HepG2 (cell line): Measurements from ENCODE around the gene ZSWIM5. TPM values are rescaled to one million over a fixed set of nuclear protein-coding genes. Genes with fewer than 3 reads are reported as not detected.

ENCODE experiments used
- ATAC-seq: fragments of 200-7000 bp; cut with Tn5 transposase; 3 replicates; pipeline ENCODE4 v1.9.1; 2020; ENCODE audit warnings: mild to moderate bottlenecking, moderate library complexity
- BruUV-seq: library from RNA; stranded (reverse); fragments of 400-500 nt; replicated peaks from 2 replicates; lab custom pipeline; 2021; lab: Mats Ljungman, UMichigan
- CTCF ChIA-PET: fragments of 300-600 bp; formaldehyde crosslinking; extraction: SDS; loops from one replicate; lab custom pipeline; 2021; ENCODE audit warnings: low total read pairs, inconsistent platforms, low intra/inter-chr PET ratio; lab: Yijun Ruan, JAX
- POLR2A ChIA-PET: fragments of 350-600 bp; sonication (Branson Sonifier 250); formaldehyde crosslinking; loops from one replicate; lab custom pipeline; 2020; ENCODE audit warnings: antibody characterized with exemption, inconsistent platforms; lab: Yijun Ruan, JAX
- DNase-seq: peaks from one replicate; pipeline ENCODE4 v3.0.0-alpha.2; 2015; ENCODE audit warnings: low spot score
- FAIRE-seq: peaks from 3 replicates; lab custom pipeline; 2011; peaks lifted over from hg19 to GRCh38; lab: Jason Lieb, UNC
- H2AFZ ChIP-seq: one replicate; pipeline ENCODE4 v1.6.1; 2011; ENCODE audit warnings: low read length, inconsistent platforms
- H3K27ac ChIP-seq: fragments of 300-600 bp; 3 replicates; pipeline ENCODE4 v1.8.0; 2011; ENCODE audit warnings: mixed run types, mild to moderate bottlenecking, mixed read lengths, low read length, inconsistent platforms; ENCODE audit not compliant: insufficient read depth; ENCODE audit errors: extremely low read length
- H3K27me3 ChIP-seq, 2 experiments: fragments of 200-600 bp in 1 of 2; 2 replicates in 1 of 2; 3 replicates in 1 of 2; pipeline versions ENCODE4 v1.6.0 to v1.8.0; 2011; ENCODE audit warnings: low read length in 2 of 2, mild to moderate bottlenecking in 2 of 2, moderate library complexity in 2 of 2, inconsistent platforms in 1 of 2; ENCODE audit not compliant: insufficient read depth in 2 of 2, control insufficient read depth in 1 of 2
- H3K36me3 ChIP-seq, 2 experiments: fragments of 200-600 bp in 1 of 2; replicated peaks in 1 of 2; 2 replicates in 1 of 2; 3 replicates in 1 of 2; pipeline versions ENCODE4 v1.5.1 to v1.8.0; 2011; ENCODE audit warnings: low read length in 2 of 2, inconsistent platforms in 1 of 2; ENCODE audit not compliant: insufficient read depth in 2 of 2, control insufficient read depth in 1 of 2
- H3K4me1 ChIP-seq: 2 replicates; pipeline ENCODE4 v1.5.1; 2012; ENCODE audit warnings: low read length, inconsistent platforms; ENCODE audit not compliant: insufficient read depth
- H3K4me2 ChIP-seq: 2 replicates; pipeline ENCODE4 v1.6.0; 2011; ENCODE audit warnings: low read depth, low read length, inconsistent platforms
- H3K4me3 ChIP-seq, 3 experiments: fragments of 200-600 bp in 1 of 3; sonication (generic), shearing (Covaris generic) in 1 of 3; replicated peaks in 1 of 3; 2 replicates each; pipeline ENCODE4 v1.5.1; 2011 to 2016; ENCODE audit warnings: low read length in 3 of 3, inconsistent platforms in 2 of 3, low read depth in 2 of 3, mild to moderate bottlenecking in 2 of 3, control low read depth in 1 of 3, mixed read lengths in 1 of 3; ENCODE audit not compliant: insufficient read depth in 1 of 3
- H3K79me2 ChIP-seq: one replicate; pipeline ENCODE4 v1.6.1; 2011; ENCODE audit warnings: low read length, inconsistent platforms; ENCODE audit not compliant: insufficient read depth
- H3K9ac ChIP-seq: 2 replicates; pipeline ENCODE4 v1.6.0; 2011; ENCODE audit warnings: mild to moderate bottlenecking, low read depth, low read length, inconsistent platforms; ENCODE audit not compliant: insufficient read depth
- H3K9me3 ChIP-seq: 2 replicates; pipeline ENCODE4 v1.5.1; 2012; ENCODE audit warnings: mild to moderate bottlenecking, low read length
- H4K20me1 ChIP-seq: 2 replicates; pipeline ENCODE4 v1.6.0; 2011; ENCODE audit warnings: inconsistent platforms, mild to moderate bottlenecking, low read length, moderate library complexity; ENCODE audit not compliant: insufficient read depth
- WGBS: methylation state at CpG from one replicate; pipeline ENCODE4 v1.1.6; 2017; ENCODE audit warnings: low lambda C conversion rate; 5-methylcytosine and 5-hydroxymethylcytosine counted together
- in situ Hi-C: cut with HindIII; loops from 2 replicates; pipeline ENCODE4 v1.10.0; 2017; ENCODE audit warnings: low pct_unique_long_range_greater_than_20kb; ENCODE audit not compliant: extremely low pct_ligation_motif_present
- intact Hi-C: fragments of 100-400 bp; cut with micrococcal nuclease; formaldehyde crosslinking; loops from one replicate; pipeline ENCODE4 v1.10.0; 2022; ENCODE audit not compliant: unreplicated experiment
- polyA plus RNA-seq, 8 experiments: library from polyadenylated mRNA; depleted of rRNA in 3 of 8; stranded (reverse) in 7 of 8; unstranded in 1 of 8; fragments of >200 nt; fragmentation: Illumina TruSeq in 4 of 8; extraction: Trizol in 4 of 8; gene quantifications; 2 replicates each; pipeline versions ENCODE4 v1.2.1 to v1.2.3, GENCODE V29; 2011 to 2016; ENCODE audit warnings: low read depth in 4 of 8, missing spikeins in 1 of 8, mixed read lengths in 1 of 8; ENCODE audit not compliant: insufficient read depth in 1 of 8
- total RNA-seq, 5 experiments: library from RNA; depleted of rRNA; stranded (reverse); fragments of >200 nt; fragmentation: Illumina TruSeq; extraction: Trizol; gene quantifications; 2 replicates each; pipeline ENCODE4 v1.2.3, GENCODE V29; 2016; ENCODE audit warnings: low read depth in 1 of 5
- TF ChIP-seq, protein P1 (sequence below): sonication (generic); formaldehyde crosslinking; IDR thresholded peaks from 2 replicates; pipeline ENCODE4 v1.4.0; 2020; ENCODE audit warnings: mild to moderate bottlenecking, missing genetic modification reagents
- TF ChIP-seq, protein P2 (sequence below): sonication (generic); formaldehyde crosslinking; IDR thresholded peaks from 2 replicates; pipeline ENCODE4 v1.4.0; 2020; ENCODE audit warnings: missing genetic modification reagents, mild to moderate bottlenecking, borderline replicate concordance

The ZSWIM5 gene
- total and polyA plus RNA-seq, 2 of the 13 experiments (the other 11 are each of a cell fraction or from before 2014, with no cell fraction given): 11.0 to 20.6 TPM

DNA sequence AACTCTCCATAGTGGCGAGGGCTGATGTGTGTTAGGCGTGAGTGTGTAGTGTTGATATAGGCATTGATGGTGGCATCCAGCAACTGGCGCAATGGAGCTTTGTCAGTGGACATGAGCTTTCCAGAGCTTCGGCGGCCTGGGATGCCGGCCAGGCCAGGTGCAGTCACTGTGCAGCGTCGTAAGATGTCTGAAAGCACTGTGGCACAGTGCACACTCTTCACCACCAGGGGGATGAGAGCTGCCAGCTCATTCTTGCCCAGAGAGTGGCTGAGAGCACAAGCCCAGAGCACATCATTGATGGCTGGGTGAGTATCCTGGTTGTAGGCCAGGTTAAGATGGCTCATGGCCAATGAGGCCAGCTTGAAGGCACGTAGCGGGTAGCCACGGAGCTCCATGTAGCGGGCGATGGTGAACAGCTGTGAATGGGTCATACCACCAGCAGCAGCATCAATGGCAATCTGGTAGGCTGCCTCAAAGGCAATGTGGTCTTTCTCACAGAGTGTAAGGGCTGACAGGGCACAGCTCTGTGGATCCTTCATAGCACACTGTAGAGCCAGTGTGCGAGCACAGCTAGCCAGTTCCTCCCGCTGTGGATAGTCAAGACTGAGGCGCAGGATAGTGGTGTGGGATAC lies 187.7 kb downstream of the ZSWIM5 start (continued):
- TF ChIP-seq, protein P1, sequence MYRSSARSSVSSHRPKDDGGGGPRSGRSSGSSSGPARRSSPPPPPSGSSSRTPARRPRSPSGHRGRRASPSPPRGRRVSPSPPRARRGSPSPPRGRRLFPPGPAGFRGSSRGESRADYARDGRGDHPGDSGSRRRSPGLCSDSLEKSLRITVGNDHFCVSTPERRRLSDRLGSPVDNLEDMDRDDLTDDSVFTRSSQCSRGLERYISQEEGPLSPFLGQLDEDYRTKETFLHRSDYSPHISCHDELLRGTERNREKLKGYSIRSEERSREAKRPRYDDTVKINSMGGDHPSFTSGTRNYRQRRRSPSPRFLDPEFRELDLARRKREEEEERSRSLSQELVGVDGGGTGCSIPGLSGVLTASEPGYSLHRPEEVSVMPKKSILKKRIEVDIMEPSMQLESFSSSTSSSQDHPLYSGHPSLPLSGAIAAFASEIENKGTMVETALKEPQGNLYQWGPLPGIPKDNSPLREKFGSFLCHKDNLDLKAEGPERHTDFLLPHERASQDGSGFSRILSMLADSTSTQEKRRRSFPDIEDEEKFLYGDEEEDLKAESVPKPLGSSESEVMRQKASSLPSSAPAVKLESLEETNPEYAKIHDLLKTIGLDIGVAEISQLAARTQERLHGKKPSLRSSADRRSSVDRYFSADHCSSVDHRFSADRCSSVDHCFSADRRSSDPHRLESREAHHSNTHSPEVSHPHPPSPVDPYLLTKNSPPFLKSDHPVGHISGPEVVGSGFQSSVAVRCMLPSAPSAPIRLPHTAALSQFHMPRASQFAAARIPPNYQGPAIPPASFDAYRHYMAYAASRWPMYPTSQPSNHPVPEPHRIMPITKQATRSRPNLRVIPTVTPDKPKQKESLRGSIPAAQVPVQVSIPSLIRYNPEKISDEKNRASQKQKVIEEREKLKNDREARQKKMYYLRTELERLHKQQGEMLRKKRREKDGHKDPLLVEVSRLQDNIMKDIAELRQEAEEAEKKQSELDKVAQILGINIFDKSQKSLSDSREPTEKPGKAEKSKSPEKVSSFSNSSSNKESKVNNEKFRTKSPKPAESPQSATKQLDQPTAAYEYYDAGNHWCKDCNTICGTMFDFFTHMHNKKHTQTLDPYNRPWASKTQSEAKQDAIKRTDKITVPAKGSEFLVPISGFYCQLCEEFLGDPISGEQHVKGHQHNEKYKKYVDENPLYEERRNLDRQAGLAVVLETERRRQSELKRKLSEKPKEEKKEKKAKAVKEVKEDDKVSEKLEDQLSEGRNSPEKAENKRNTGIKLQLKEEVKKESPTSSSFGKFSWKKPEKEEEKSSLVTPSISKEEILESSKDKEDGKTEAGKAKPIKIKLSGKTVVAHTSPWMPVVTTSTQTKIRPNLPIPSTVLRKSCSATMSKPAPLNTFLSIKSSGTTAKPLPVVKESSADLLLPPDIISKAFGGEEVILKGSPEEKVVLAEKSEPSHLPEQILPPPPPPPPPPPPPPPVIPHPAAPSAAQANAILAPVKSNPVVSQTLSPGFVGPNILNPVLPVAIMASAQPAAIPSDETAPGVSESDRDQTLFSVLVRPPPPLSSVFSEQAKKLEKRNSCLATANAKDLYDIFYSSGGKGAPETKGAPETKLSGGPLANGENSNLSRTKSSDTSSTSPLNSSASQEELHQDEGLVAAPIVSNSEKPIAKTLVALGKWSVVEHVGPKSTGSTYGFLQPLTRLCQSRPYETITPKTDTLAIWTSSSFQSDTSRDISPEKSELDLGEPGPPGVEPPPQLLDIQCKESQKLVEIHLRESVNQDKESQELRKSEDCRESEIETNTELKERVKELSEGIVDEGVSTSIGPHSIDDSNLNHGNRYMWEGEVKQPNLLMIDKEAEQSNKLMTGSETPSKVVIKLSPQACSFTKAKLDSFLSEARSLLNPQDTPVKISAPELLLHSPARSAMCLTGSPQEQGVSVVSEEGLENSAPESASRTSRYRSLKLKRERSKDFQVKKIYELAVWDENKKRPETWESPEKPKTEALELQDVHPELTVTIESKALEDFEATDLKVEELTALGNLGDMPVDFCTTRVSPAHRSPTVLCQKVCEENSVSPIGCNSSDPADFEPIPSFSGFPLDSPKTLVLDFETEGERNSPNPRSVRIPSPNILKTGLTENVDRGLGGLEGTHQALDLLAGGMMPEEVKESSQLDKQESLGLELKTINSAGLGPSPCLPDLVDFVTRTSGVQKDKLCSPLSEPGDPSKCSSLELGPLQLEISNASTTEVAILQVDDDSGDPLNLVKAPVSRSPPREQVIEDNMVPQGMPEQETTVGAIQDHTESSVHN: 0 out of 2 replicates have a peak, but pooled peaks have one; percentile 41

DNA sequence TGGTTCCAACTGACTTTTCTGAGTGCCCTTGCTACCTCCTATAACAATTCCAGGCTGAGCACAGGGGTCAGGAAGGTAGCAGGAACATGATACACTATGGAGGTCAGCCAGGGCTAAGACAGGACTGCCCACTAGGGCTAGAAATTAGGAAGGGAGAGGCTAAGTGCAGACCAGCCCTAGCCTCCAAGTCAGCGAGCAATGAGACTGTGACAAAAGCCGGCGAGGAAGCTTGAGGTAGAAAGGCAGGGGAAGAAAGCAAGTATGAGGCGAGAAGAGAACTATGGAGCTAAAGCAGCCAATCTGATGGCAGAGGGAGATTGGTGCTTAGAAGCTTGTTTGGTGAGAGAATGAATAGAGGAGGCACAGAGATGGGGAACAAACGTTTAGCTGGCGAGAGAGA lies 189.6 kb downstream of the ZSWIM5 start:
- in situ Hi-C loops (loop anchor here (10.0 to 25.0 kb wide), 2 partner anchors 179 to 218 kb away; partner anchors contain the start of gene PTCH2), intact Hi-C loops (loop anchor here (2.0 kb wide), 1 partner anchor 474 kb away; the partner anchor contains the start of gene TESK2)
- peaks cover 14% of the 10 kb centered on the region for H3K79me2 ChIP-seq
- no peak overlapping the region for H3K4me3 ChIP-seq
- CTCF ChIA-PET: interaction anchor here (1.5 kb wide), 1 partner anchor 281 kb away, joined by 3 read pairs; no protein-coding TSS in a partner anchor
- POLR2A ChIA-PET: interaction anchor here (10.4 kb wide), 1 partner anchor 284 kb away, joined by 231 read pairs; no protein-coding TSS in a partner anchor
- TF ChIP-seq, protein P2, sequence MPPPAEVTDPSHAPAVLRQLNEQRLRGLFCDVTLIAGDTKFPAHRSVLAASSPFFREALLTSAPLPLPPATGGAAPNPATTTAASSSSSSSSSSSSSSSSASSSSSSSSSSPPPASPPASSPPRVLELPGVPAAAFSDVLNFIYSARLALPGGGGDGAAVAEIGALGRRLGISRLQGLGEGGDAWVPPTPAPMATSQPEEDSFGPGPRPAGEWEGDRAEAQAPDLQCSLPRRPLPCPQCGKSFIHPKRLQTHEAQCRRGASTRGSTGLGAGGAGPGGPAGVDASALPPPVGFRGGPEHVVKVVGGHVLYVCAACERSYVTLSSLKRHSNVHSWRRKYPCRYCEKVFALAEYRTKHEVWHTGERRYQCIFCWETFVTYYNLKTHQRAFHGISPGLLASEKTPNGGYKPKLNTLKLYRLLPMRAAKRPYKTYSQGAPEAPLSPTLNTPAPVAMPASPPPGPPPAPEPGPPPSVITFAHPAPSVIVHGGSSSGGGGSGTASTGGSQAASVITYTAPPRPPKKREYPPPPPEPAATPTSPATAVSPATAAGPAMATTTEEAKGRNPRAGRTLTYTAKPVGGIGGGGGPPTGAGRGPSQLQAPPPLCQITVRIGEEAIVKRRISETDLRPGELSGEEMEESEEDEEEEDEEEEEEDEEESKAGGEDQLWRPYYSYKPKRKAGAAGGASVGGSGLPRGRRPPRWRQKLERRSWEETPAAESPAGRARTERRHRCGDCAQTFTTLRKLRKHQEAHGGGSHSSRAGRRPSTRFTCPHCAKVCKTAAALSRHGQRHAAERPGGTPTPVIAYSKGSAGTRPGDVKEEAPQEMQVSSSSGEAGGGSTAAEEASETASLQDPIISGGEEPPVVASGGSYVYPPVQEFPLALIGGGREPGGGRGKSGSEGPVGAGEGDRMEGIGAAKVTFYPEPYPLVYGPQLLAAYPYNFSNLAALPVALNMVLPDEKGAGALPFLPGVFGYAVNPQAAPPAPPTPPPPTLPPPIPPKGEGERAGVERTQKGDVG (CRISPR knock-in tag): no peak
- BruUV-seq: no TSS peak
- H3K27ac ChIP-seq: no peak overlapping the region
- no peak overlapping the region for H3K4me2 ChIP-seq
- no peak overlapping the region for H3K9ac ChIP-seq
- no peaks in the 10 kb centered on the region for H3K9me3 ChIP-seq
- FAIRE-seq: no peak
- DNase-seq: no peak
- no peak for ATAC-seq
- peaks cover 22% of the 10 kb centered on the region for H3K4me1 ChIP-seq
- 94% methylated on average over 6 of the region's 6 CpGs for WGBS
- H3K27me3 ChIP-seq: no peaks in the 10 kb centered on the region; a peak in 1 of 5 replicates
- no peaks in the 10 kb centered on the region for H4K20me1 ChIP-seq
- no peak overlapping the region for H2AFZ ChIP-seq
- peaks cover 0 to 14% of the 10 kb centered on the region in 2 experiments; a peak in 3 of 5 replicates for H3K36me3 ChIP-seq
